HFF-Myc (cell line): ENCODE measurements around the gene PWP2.
"Not testable (repeated sequence)": the region's sequence is repeated elsewhere in the genome, so short reads cannot be mapped to it uniquely, and the experiment has no call there.

Source experiments
- DNase-seq: peaks from one replicate; pipeline ENCODE4 v3.0.0-alpha.2; 2011; ENCODE audit warnings: low read depth; ENCODE audit errors: extremely low read depth
- H3K4me3 ChIP-seq: replicated peaks from 2 replicates; pipeline ENCODE4 v1.5.1; 2011; ENCODE audit warnings: low read depth, mild to moderate bottlenecking, control low read depth, low read length

PWP2 gene

DNA sequence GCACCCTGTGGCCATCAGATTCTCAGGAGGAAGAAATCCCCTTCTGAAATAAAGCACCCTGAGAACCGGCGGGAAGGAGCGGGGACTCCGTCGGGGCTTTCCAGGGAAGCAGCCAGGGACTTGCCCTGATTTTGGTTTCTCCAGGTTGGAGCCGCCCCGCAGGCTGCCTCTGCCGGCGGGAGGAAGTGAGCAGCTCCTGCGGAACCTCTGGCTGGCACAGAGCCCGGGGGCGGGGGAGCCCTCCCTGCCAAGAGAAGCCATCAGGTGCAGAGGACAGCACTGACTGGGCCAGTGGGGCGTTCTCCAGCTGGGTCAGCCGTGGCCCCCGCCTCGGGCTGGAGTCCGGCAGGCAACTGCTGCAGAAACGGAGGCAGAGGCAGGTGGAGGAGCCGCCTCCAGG lies 65.5 kb downstream of the PWP2 start:
- DNase-seq, H3K4me3 ChIP-seq: not testable (repeated sequence)

DNA sequence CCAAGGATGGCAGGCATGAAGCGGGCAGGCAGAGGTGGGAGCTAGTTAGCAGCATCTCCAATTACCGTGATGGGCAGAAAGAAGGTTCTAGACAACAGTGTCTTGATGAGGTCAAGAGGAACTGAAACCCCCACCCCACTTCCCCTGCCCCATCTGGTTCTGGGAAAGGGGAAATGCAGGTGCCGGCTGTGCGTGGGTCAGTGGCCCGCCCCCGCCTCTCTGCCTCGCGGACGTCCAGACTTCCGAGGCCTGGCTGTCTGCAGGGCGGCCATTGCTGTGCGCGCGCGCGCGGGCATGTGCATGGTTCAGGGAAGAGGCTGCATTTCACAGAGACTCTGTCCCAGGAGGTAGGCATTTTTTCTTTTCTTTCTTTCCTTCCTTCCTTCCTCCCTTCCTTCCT lies 68.0 kb downstream of the PWP2 start:
- not testable (repeated sequence) for H3K4me3 ChIP-seq, DNase-seq

DNA sequence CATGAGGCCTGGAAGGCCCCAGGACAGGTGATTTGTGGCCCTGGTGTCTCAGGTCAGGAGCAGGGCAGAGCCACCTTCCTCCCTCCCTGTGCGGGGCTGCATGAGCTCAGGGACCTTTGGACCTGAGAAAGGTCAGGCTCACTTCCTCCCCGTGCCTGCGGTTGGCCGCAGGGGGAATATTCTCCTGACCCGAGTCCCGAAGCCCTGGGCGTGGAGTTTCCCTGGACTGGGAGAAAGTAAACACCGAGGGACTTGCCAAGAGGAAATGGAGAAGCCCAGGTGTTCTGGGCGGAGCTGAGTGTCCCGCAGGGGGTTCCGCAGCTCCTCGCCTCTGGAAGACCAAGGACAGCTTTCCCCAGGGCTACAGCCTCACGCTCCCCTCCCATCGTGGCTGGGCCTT lies 68.9 kb downstream of the PWP2 start:
- DNase-seq, H3K4me3 ChIP-seq: not testable (repeated sequence)
